HG02759 (cell line): ENCODE results near the gene HAPLN1.

Experiments used
- ATAC-seq: cut with Tn5 transposase; IDR thresholded peaks from one replicate; pipeline ENCODE4 v1.9.1; 2021; ENCODE audit warnings: mild to moderate bottlenecking, moderate library complexity; ENCODE audit not compliant: unreplicated experiment

Gene HAPLN1

GRCh38 chr5:83644301-83644700 is 76.4 kb downstream of the HAPLN1 start:
- ATAC-seq = no peak

- no peak for ATAC-seq
Measured at GRCh38 chr5:83641946-83642345, 78.7 kb downstream of the HAPLN1 start.

- ATAC-seq = no peak
Measured at GRCh38 chr5:83639911-83640310, 80.7 kb downstream of the HAPLN1 start.

- ATAC-seq = no peak
Measured at GRCh38 chr5:83636156-83636555, 84.5 kb downstream of the HAPLN1 start.

- ATAC-seq = no peak
Measured at GRCh38 chr5:83633285-83633684, 87.4 kb downstream of the HAPLN1 start.

- no peak for ATAC-seq
Measured at GRCh38 chr5:83632874-83633273, 87.8 kb downstream of the HAPLN1 start.

- no peak for ATAC-seq
Measured at GRCh38 chr5:83628360-83628759, 92.3 kb downstream of the HAPLN1 start.

- no peak for ATAC-seq
Measured at GRCh38 chr5:83614841-83615240, 105.8 kb downstream of the HAPLN1 start.

- ATAC-seq = peak; percentile 81
Measured at GRCh38 chr5:83608122-83608521, 112.5 kb downstream of the HAPLN1 start.

- no peak for ATAC-seq
Measured at GRCh38 chr5:83595217-83595616, 125.4 kb downstream of the HAPLN1 start.

GRCh38 chr5:83590966-83591365 is 129.7 kb downstream of the HAPLN1 start:
- ATAC-seq = no peak

- no peak for ATAC-seq
Measured at GRCh38 chr5:83589786-83590185, 130.9 kb downstream of the HAPLN1 start.
